ENCODE measurements around the gene CLIP2. TPM values are rescaled to one million over a fixed set of nuclear protein-coding genes. Genes with fewer than 3 reads are reported as not detected.
A peak's percentile ranks its signal among the peaks of the same experiment; 100 is the strongest.

The CLIP2 gene
- total RNA-seq, 1 experiment from 2014 or later, result 21.6 TPM

- no peaks in the 10 kb centered on the region for H3K4me1 ChIP-seq (ENCODE audit: insufficient read depth, low read length)
- Mint-ChIP-seq H3K4me1 (0 out of 4 replicates have a peak, but pooled peaks cover 2% of the 10 kb centered on the region in 2 experiments), H3K36me3 (ENCODE audit: insufficient read depth in 1 of 3, low read depth in 3 of 3) (peaks cover 2 to 12% (median 6%) of the 10 kb centered on the region in 3 experiments; a peak in 5 of 7 replicates), H3K4me3 (no peak overlapping the region), H3K27me3 (ENCODE audit: low read depth) (no peaks in the 10 kb centered on the region; the same call in 1 of the 2 replicates), H3K9me3 (peaks cover 11 to 15% of the 10 kb centered on the region in 2 experiments; a peak in 4 of 5 replicates), H3K27ac (peak overlapping the region in 1 of 3 experiments; percentile 44; a peak in 1 of 7 replicates)
- H3K56ac ChIP-seq (ENCODE audit: insufficient read length, low read depth, low read length), result no peak overlapping the region
- DNase-seq, result no peak
- no peaks in the 10 kb centered on the region for H3K23me2 ChIP-seq (ENCODE audit: insufficient read length, low read depth, low read length, poor library complexity, severe bottlenecking)
- H3K79me2 ChIP-seq (ENCODE audit: insufficient read depth, low read length), result no peaks in the 10 kb centered on the region
- no peak overlapping the region for H3K14ac ChIP-seq (ENCODE audit: insufficient read depth, low read length)
- no peak for TF ChIP-seq CTCF (conservative IDR thresholded peaks at IDR 0.05)
- no peak overlapping the region for H2AFZ ChIP-seq (ENCODE audit: low read length)
- no peak overlapping the region for H4K5ac ChIP-seq (ENCODE audit: insufficient read length, low read depth, low read length)
- no peak overlapping the region for H2BK5ac ChIP-seq (ENCODE audit: insufficient read length, low read length)
- H3K23ac ChIP-seq (ENCODE audit: insufficient read length, low read depth, low read length), result no peak overlapping the region
- no peak overlapping the region for H3K18ac ChIP-seq (ENCODE audit: insufficient read length, low read depth, low read length)
- H2AK5ac ChIP-seq (ENCODE audit: insufficient read length, low read length), result no peak overlapping the region
- H4K20me1 ChIP-seq (ENCODE audit: control insufficient read depth, insufficient read depth, insufficient read length), result no peaks in the 10 kb centered on the region
- no peak overlapping the region for H3K4me2 ChIP-seq (ENCODE audit: insufficient read depth, insufficient read length, low read length)
- no peak overlapping the region for H2BK15ac ChIP-seq (ENCODE audit: low read depth, low read length)
- no peak overlapping the region for H3T11ph ChIP-seq (ENCODE audit: low read length)
- H3K9ac ChIP-seq (ENCODE audit: extremely low read depth, insufficient read length, low read length), result no peak overlapping the region
- no peak overlapping the region for H4K91ac ChIP-seq (ENCODE audit: insufficient read length, low read depth, low read length)
- H2BK20ac ChIP-seq (ENCODE audit: low read depth, low read length, poor library complexity, severe bottlenecking), result no peak overlapping the region
- no CpG with 5 or more reads among the region's 10 CpGs for WGBS (ENCODE audit: extremely low coverage, insufficient read length, low lambda C conversion rate)
- H3K4ac ChIP-seq (ENCODE audit: low read depth, low read length), result no peak overlapping the region
- no peak overlapping the region for H4K8ac ChIP-seq (replicated peaks; ENCODE audit: insufficient read length, low read depth, low read length)
- H2BK12ac ChIP-seq (ENCODE audit: insufficient read length, low read depth, low read length), result no peak overlapping the region
- H3K9me3 ChIP-seq (ENCODE audit: control insufficient read depth, low read depth, low read length), result peaks cover 5% of the 10 kb centered on the region
- no peak overlapping the region for H2BK120ac ChIP-seq (ENCODE audit: low read depth, low read length, poor library complexity, severe bottlenecking)
- H3K27me3 ChIP-seq (ENCODE audit: insufficient read depth, low read length), result no peaks in the 10 kb centered on the region
- no peaks in the 10 kb centered on the region for H3K79me1 ChIP-seq (ENCODE audit: insufficient read depth, low read depth, low read length, poor library complexity, severe bottlenecking)
- H3K27ac ChIP-seq (ENCODE audit: insufficient read length, low read depth, low read length), result no peak overlapping the region
Observed at GRCh38 chr7:74441801-74442200, 152.6 kb downstream of the CLIP2 start.

Data from H9 (cell line).